Measurements from ENCODE around the gene ALDH1L1.

The ALDH1L1 gene

DNA sequence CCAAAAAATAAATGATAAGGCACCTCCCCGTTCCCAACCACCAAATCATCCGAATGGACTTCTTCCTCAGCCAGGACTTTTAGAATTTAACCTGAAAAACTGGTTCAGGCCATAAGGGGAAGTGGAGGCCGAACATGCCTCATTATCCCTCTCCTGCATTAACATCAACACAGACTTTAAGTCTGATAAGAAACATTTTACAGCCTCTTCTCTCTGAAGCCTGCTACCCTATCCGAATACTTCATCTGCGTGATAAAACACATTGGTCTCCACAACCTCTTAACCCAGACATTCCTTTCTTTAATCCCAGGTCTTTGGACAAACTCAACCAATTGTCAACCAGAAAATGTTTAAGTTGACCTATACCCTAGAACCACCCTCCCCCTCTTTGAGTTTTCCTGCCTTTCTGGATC is 95.6 kb downstream of the ALDH1L1 start:
- DNase-seq, result no peak

GRCh38 chr3:126083913-126084767 is 96.2 kb downstream of the ALDH1L1 start, which contains the start of gene SLC41A3:
Gene SLC41A3, minus strand, starts transcription at chr3:126084124. Its CDS starts 15,905 bp downstream, at chr3:126068219.
- peak; percentile 92 for DNase-seq
- Histone ChIP-seq H3K27me3 (no peaks in the 10 kb centered on the region), H3K4me1 (no peaks in the 10 kb centered on the region), H3K36me3 (no peaks in the 10 kb centered on the region), H3K4me3 (ENCODE audit: low read depth, low read length) (peak within 1 kb of the TSS; percentile 69), H3K9me3 (0 out of 2 replicates have a peak, but pooled peaks cover 2% of the 10 kb centered on the region)
- TF ChIP-seq CTCF (IDR thresholded peaks at IDR 0.05; ENCODE audit: low read depth, low read length), result peak; percentile 41

More for the DNA sequence above, 95.6 kb downstream of the ALDH1L1 start:
- no peaks in the 10 kb centered on the region for H3K36me3 ChIP-seq
- H3K4me1 ChIP-seq, result no peaks in the 10 kb centered on the region
- TF ChIP-seq CTCF (IDR thresholded peaks at IDR 0.05; ENCODE audit: low read depth, low read length), result no peak
- 0 out of 2 replicates have a peak, but pooled peaks cover 2% of the 10 kb centered on the region for H3K9me3 ChIP-seq
- no peaks in the 10 kb centered on the region for H3K27me3 ChIP-seq
- H3K4me3 ChIP-seq (ENCODE audit: low read depth, low read length), result peak overlapping the region; percentile 69

- Histone ChIP-seq H3K9me3 (0 out of 2 replicates have a peak, but pooled peaks cover 2% of the 10 kb centered on the region), H3K27me3 (no peaks in the 10 kb centered on the region), H3K4me1 (no peaks in the 10 kb centered on the region), H3K4me3 (ENCODE audit: low read depth, low read length) (peak overlapping the region; percentile 69), H3K36me3 (no peaks in the 10 kb centered on the region)
- no peak for TF ChIP-seq CTCF (IDR thresholded peaks at IDR 0.05; ENCODE audit: low read depth, low read length)
- DNase-seq, result peak; percentile 70
Observed at GRCh38 chr3:126083511-126083912, 96.9 kb downstream of the ALDH1L1 start.

DNA sequence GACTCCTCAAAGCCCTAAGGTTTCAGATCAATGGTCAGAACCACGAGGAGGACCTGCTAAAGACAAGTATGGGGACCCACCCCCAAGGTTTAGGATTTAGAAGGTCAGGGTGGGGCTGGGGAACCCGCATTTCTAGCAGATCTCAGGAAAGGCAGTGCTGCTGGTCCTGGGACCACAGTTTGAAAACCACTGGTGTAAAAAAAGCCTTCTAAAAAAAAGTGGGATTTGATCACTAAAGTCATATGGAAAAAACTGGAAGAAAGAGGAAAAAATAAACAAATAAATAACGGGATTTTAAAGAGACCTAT is 97.3 kb downstream of the ALDH1L1 start:
- 0 out of 2 replicates have a peak, but pooled peaks cover 2% of the 10 kb centered on the region for H3K9me3 ChIP-seq
- H3K27me3 ChIP-seq, result no peaks in the 10 kb centered on the region
- no peak for DNase-seq
- peak overlapping the region; percentile 69 for H3K4me3 ChIP-seq (ENCODE audit: low read depth, low read length)
- H3K4me1 ChIP-seq, result no peaks in the 10 kb centered on the region
- TF ChIP-seq CTCF (IDR thresholded peaks at IDR 0.05; ENCODE audit: low read depth, low read length), result no peak
- H3K36me3 ChIP-seq, result no peaks in the 10 kb centered on the region

DNA sequence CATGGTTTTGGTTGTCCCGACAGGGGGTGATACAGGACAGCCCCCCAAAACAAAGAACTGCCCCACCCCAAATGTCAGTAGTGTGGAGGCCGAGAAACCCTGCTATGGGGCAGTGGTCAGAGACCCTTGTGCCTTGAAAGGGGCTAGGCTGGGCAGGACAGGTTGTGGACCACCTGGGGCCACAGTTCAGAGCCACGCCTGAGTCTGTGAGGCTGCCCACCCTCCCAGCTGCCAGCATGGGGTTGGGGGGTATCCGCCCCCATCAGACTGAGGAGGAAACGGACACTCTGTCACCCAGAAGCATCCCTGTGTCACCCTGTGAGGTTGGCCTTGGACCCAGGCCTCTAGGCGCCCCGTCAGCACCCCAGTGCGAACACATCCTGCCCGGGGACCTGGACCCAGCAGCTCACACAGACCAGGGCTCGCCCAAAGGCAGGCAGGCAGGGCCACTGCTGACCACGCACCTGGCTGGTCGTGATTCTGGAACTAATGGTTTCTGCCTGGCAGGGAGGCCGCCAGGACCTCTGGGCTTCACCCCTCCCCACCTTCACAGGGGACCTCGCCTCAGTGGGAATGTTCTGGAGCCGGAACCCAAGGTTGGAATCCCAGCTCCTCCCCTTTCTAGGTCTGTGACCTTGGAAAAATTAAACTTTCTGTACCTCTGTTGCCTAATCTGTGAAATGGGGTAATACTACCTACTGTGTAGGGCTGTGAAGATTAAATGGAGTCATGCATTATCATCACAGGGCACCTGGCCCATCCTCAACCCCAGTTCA is 97.8 kb downstream of the ALDH1L1 start:
- H3K27me3 ChIP-seq, result no peaks in the 10 kb centered on the region
- no peaks in the 10 kb centered on the region for H3K4me1 ChIP-seq
- no peak for TF ChIP-seq CTCF (IDR thresholded peaks at IDR 0.05; ENCODE audit: low read depth, low read length)
- H3K9me3 ChIP-seq, result 0 out of 2 replicates have a peak, but pooled peaks cover 2% of the 10 kb centered on the region
- H3K36me3 ChIP-seq, result no peaks in the 10 kb centered on the region
- peak overlapping the region; percentile 69 for H3K4me3 ChIP-seq (ENCODE audit: low read depth, low read length)
- no peak for DNase-seq

All from BE2C (cell line).